ENCODE results near the gene SF1. TPM values are rescaled to one million over a fixed set of nuclear protein-coding genes. Genes with fewer than 3 reads are reported as not detected.

The SF1 gene
- total RNA-seq, 1 donor from 2014 or later = 533 TPM

GRCh38 chr11:64758330-64759079, 19.8 kb downstream of the SF1 start:
- TF ChIP-seq CTCF (IDR thresholded peaks at IDR 0.05; ENCODE audit: unreplicated experiment) = no peak
- no peak overlapping the region for H3K4me3 Mint-ChIP-seq
- no peaks in the 10 kb centered on the region for H3K27me3 Mint-ChIP-seq (ENCODE audit: low read depth)
- H3K4me1 Mint-ChIP-seq = peaks cover 15% of the 10 kb centered on the region
- DNase-seq (ENCODE audit: low spot score in 2 of 2, unreplicated experiment in 2 of 2) = no peak
- no peak overlapping the region for H3K27ac Mint-ChIP-seq
- H3K36me3 Mint-ChIP-seq = peaks cover 1% of the 10 kb centered on the region
- H3K9me3 Mint-ChIP-seq = no peaks in the 10 kb centered on the region

- Mint-ChIP-seq H3K4me1 (peaks cover 15% of the 10 kb centered on the region), H3K36me3 (no peaks in the 10 kb centered on the region), H3K27ac (no peak overlapping the region), H3K4me3 (no peak overlapping the region), H3K27me3 (ENCODE audit: low read depth) (no peaks in the 10 kb centered on the region), H3K9me3 (no peaks in the 10 kb centered on the region)
- TF ChIP-seq CTCF (IDR thresholded peaks at IDR 0.05; ENCODE audit: unreplicated experiment) = no peak
- no peak for DNase-seq (ENCODE audit: low spot score in 2 of 2, unreplicated experiment in 2 of 2)
These were observed 20.6 kb downstream of the SF1 start for GRCh38 chr11:64757549-64758329.

GRCh38 chr11:64755681-64756361, 22.5 kb downstream of the SF1 start:
- DNase-seq (ENCODE audit: low spot score in 2 of 2, unreplicated experiment in 2 of 2) = no peak
- no peaks in the 10 kb centered on the region for H3K9me3 Mint-ChIP-seq
- no peaks in the 10 kb centered on the region for H3K27me3 Mint-ChIP-seq (ENCODE audit: low read depth)
- no peak overlapping the region for H3K4me3 Mint-ChIP-seq
- no peaks in the 10 kb centered on the region for H3K36me3 Mint-ChIP-seq
- H3K4me1 Mint-ChIP-seq = peaks cover 13% of the 10 kb centered on the region
- TF ChIP-seq CTCF (IDR thresholded peaks at IDR 0.05; ENCODE audit: unreplicated experiment) = no peak
- no peak overlapping the region for H3K27ac Mint-ChIP-seq

- H3K36me3 Mint-ChIP-seq = no peaks in the 10 kb centered on the region
- no peak overlapping the region for H3K27ac Mint-ChIP-seq
- no peak for TF ChIP-seq CTCF (IDR thresholded peaks at IDR 0.05; ENCODE audit: unreplicated experiment)
- DNase-seq (ENCODE audit: low spot score in 2 of 2, unreplicated experiment in 2 of 2) = no peak
- H3K27me3 Mint-ChIP-seq (ENCODE audit: low read depth) = no peaks in the 10 kb centered on the region
- no peak overlapping the region for H3K4me3 Mint-ChIP-seq
- H3K4me1 Mint-ChIP-seq = peaks cover 9% of the 10 kb centered on the region
- no peaks in the 10 kb centered on the region for H3K9me3 Mint-ChIP-seq
These were observed 23.3 kb downstream of the SF1 start for GRCh38 chr11:64754919-64755662.

GRCh38 chr11:64754124-64754918, 24.0 kb downstream of the SF1 start:
- DNase-seq (ENCODE audit: low spot score in 2 of 2, unreplicated experiment in 2 of 2) = no peak
- no peak overlapping the region for H3K27ac Mint-ChIP-seq
- H3K4me1 Mint-ChIP-seq = peaks cover 2% of the 10 kb centered on the region
- H3K4me3 Mint-ChIP-seq = no peak overlapping the region
- H3K27me3 Mint-ChIP-seq (ENCODE audit: low read depth) = no peaks in the 10 kb centered on the region
- H3K36me3 Mint-ChIP-seq = no peaks in the 10 kb centered on the region
- no peaks in the 10 kb centered on the region for H3K9me3 Mint-ChIP-seq
- no peak for TF ChIP-seq CTCF (IDR thresholded peaks at IDR 0.05; ENCODE audit: unreplicated experiment)
